IPS DF 6.9 (cell line): ENCODE results near the gene SLC47A1.

Experiments
- DNase-seq: peaks from one replicate; pipeline ENCODE4 v3.0.0-alpha.2; 2013; ENCODE audit warnings: low read depth, low spot score
- H3K27ac ChIP-seq: one replicate; pipeline ENCODE4 v1.5.1; 2013; ENCODE audit warnings: low read length, control low read depth
- H3K27me3 ChIP-seq: 2 replicates; pipeline ENCODE4 v1.6.1; 2013; ENCODE audit warnings: mild to moderate bottlenecking, low read length; ENCODE audit not compliant: control insufficient read depth, insufficient read depth
- H3K36me3 ChIP-seq: 2 replicates; pipeline ENCODE4 v1.6.1; 2013; ENCODE audit warnings: low read length; ENCODE audit not compliant: control insufficient read depth, insufficient read depth
- H3K4me1 ChIP-seq: 2 replicates; pipeline ENCODE4 v1.6.1; 2013; ENCODE audit warnings: low read length; ENCODE audit not compliant: control insufficient read depth, insufficient read depth
- H3K4me3 ChIP-seq: 2 replicates; pipeline ENCODE4 v1.5.1; 2013; ENCODE audit warnings: mild to moderate bottlenecking, low read length
- H3K9me3 ChIP-seq: 2 replicates; pipeline ENCODE4 v1.6.1; 2013; ENCODE audit warnings: low read length, inconsistent platforms; ENCODE audit not compliant: control insufficient read depth, insufficient read depth
- WGBS: extraction: QIAGEN DNeasy Blood & Tissue Kit; methylation state at CpG from one replicate; pipeline ENCODE4 v1.1.7; 2013; ENCODE audit warnings: mixed read lengths, missing lambda C conversion rate; ENCODE audit not compliant: insufficient read length, insufficient coverage; 5-methylcytosine and 5-hydroxymethylcytosine counted together

The SLC47A1 gene

DNA sequence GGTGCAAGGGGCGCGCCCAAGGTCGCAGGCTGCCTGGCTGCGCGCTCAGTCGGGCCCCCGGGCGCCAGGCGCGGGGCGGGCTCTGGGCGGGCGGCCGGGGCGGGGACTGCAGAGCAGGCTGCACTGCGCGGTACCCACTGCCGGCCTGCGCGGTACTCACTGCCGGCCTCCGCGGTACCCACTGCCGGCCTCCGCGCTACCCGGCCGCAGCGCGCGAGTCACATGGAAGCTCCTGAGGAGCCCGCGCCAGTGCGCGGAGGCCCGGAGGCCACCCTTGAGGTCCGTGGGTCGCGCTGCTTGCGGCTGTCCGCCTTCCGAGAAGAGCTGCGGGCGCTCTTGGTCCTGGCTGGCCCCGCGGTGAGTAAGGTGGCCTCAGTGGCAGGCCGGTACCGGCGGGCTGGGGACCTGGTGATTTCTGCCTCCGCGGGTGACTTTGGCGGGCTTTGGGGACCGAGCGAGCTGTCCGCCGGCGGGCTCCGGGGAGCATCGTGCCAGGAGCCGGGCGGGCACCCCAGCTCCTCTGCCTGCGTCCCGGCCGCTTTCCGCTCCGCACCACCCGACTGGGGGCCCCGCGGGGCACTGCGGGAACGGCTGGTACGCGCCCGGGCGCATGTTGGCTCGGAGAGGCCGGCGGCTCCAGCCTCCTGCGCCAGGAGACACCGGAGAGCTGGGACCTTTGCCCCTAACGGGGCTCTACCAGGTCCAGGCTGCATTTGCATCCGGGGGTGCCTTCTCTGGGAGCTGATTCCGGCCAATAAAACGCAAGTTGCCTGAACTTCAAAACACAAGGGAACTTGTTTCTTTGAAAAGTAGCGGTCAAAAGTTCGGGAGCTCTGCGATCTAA is at the start of gene SLC47A1:
SLC47A1 (plus strand) TSS at position 137 of the 844 bp plus-strand sequence; CDS start at position 223, 86 bp downstream.
- peaks cover 21% of the 10 kb centered on the region for H3K27me3 ChIP-seq
- no peak for DNase-seq
- no peaks in the 10 kb centered on the region for H3K9me3 ChIP-seq
- H3K4me3 ChIP-seq, result peak within 1 kb of the TSS; percentile 34; the same call in 1 of the 2 replicates
- no peaks in the 10 kb centered on the region for H3K36me3 ChIP-seq
- no CpG with 5 or more reads among the region's 87 CpGs for WGBS
- H3K4me1 ChIP-seq, result no peaks in the 10 kb centered on the region
- no peak within 1 kb of the TSS for H3K27ac ChIP-seq

- H3K27ac ChIP-seq, result no peak overlapping the region
- WGBS, result no CpG with 5 or more reads among the region's 3 CpGs
These were observed 47.8 kb upstream of the SLC47A1 start for GRCh38 chr17:19485800-19486340.

GRCh38 chr17:19486351-19487023 is 47.2 kb upstream of the SLC47A1 start:
- H3K36me3 ChIP-seq, result no peaks in the 10 kb centered on the region
- 0 out of 2 replicates have a peak, but pooled peaks cover 1% of the 10 kb centered on the region for H3K4me1 ChIP-seq
- H3K9me3 ChIP-seq, result no peaks in the 10 kb centered on the region
- no peak overlapping the region for H3K4me3 ChIP-seq
- no peak for DNase-seq
- H3K27ac ChIP-seq, result no peak overlapping the region
- H3K27me3 ChIP-seq, result no peaks in the 10 kb centered on the region
- no CpG with 5 or more reads among the region's 13 CpGs for WGBS

More at GRCh38 chr17:19485800-19486340, 47.8 kb upstream of the SLC47A1 start:
- Histone ChIP-seq H3K27me3 (no peaks in the 10 kb centered on the region), H3K9me3 (no peaks in the 10 kb centered on the region), H3K36me3 (no peaks in the 10 kb centered on the region), H3K4me3 (no peak overlapping the region), H3K4me1 (0 out of 2 replicates have a peak, but pooled peaks cover 1% of the 10 kb centered on the region)
- no peak for DNase-seq

GRCh38 chr17:19487024-19487600 is 46.5 kb upstream of the SLC47A1 start:
- Histone ChIP-seq H3K4me1 (0 out of 2 replicates have a peak, but pooled peaks cover 1% of the 10 kb centered on the region), H3K9me3 (no peaks in the 10 kb centered on the region), H3K36me3 (no peaks in the 10 kb centered on the region), H3K27ac (no peak overlapping the region), H3K27me3 (no peaks in the 10 kb centered on the region), H3K4me3 (no peak overlapping the region)
- no CpG with 5 or more reads among the region's 12 CpGs for WGBS
- DNase-seq, result no peak

DNA sequence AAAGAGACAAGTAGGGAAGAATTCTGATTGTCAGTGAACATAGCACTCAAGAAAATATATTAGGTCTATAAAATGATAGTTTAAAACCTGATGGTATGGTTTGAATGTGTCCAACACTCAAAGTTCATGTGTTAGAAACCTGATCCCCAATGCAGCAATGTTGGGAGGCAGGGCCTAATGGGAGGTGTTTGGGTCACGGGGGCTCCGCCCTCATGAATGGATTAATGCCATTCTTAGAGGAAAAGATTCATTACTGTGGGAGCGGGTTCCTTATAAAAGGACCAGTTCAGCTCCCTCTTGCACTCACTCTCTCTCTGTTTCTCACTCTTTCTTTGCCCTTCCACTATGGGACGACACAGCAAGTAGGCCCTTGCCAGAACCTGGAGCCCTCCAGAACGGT is 41.5 kb upstream of the SLC47A1 start:
- H3K9me3 ChIP-seq, result no peaks in the 10 kb centered on the region
- H3K27ac ChIP-seq, result no peak overlapping the region
- no peaks in the 10 kb centered on the region for H3K27me3 ChIP-seq
- H3K4me3 ChIP-seq, result no peak overlapping the region
- WGBS, result no CpG with 5 or more reads among the region's 5 CpGs
- no peaks in the 10 kb centered on the region for H3K36me3 ChIP-seq
- no peak for DNase-seq
- H3K4me1 ChIP-seq, result peaks cover 4% of the 10 kb centered on the region

- Histone ChIP-seq H3K27me3 (no peaks in the 10 kb centered on the region), H3K9me3 (no peaks in the 10 kb centered on the region), H3K27ac (no peak overlapping the region), H3K4me3 (no peak overlapping the region), H3K36me3 (no peaks in the 10 kb centered on the region), H3K4me1 (peaks cover 4% of the 10 kb centered on the region)
- DNase-seq, result no peak
- no CpG with 5 or more reads among the region's 40 CpGs for WGBS
These were observed 38.5 kb upstream of the SLC47A1 start for GRCh38 chr17:19494961-19495806.

DNA sequence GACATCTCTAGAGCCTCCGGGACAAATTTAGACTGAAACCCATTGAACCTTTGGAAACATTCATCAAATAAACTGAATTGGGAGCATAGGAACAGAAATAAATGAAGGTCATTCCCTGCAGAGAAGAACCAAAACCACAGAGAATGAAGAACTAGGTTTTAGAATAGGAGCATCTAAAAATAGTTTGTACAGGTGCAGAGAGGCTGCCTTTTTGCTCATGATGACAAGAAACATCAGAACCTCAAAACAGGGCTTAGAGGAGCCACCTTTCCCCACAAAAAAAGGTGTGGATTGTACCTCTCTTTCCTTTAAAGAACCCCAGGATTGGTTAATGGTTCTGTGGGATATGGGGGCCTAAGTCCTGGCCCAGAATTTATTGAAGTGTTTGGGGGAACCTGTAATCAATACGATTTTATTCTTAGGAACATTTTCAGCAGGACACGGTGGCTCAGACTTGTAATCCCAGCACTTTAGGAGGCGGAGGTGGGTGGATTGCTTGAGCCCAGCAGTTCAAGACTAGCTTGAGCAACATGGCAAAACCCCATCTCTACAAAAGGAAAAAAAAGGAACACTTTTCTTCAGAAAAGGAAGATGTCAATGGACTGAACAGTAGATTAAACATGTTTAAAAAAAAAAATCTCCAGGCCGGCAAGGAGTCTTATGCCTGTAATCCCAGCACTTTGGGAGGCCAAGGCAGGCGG is 37.7 kb upstream of the SLC47A1 start:
- Histone ChIP-seq H3K4me1 (peaks cover 4% of the 10 kb centered on the region), H3K27ac (no peak overlapping the region), H3K36me3 (no peaks in the 10 kb centered on the region), H3K9me3 (no peaks in the 10 kb centered on the region), H3K4me3 (no peak overlapping the region), H3K27me3 (no peaks in the 10 kb centered on the region)
- DNase-seq, result no peak
- WGBS, result no CpG with 5 or more reads among the region's 6 CpGs

DNA sequence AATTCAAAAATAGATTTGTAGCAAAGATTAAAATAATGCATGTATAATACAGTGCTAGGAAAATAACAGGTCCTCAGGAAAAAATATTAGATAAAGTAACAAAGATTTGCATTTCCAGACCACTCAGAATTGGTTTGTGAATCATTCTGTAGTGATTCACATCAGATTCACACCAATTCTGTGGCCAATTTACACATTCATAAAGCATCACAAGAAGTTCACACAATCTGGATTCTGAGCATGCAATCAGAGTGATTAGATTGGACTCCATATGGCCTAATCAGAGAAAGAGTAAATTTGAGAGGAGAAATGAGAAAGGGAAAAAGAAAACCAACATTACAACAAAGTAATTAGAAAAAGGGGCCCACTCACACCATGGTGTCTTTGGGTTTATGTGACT is 36.0 kb upstream of the SLC47A1 start:
- Histone ChIP-seq H3K9me3 (no peaks in the 10 kb centered on the region), H3K27ac (no peak overlapping the region), H3K4me3 (no peak overlapping the region), H3K4me1 (peaks cover 4% of the 10 kb centered on the region), H3K27me3 (no peaks in the 10 kb centered on the region), H3K36me3 (no peaks in the 10 kb centered on the region)
- no peak for DNase-seq

GRCh38 chr17:19501219-19501618 is 32.4 kb upstream of the SLC47A1 start:
- no peak for DNase-seq
- no peak overlapping the region for H3K27ac ChIP-seq
- no peaks in the 10 kb centered on the region for H3K4me1 ChIP-seq
- no peaks in the 10 kb centered on the region for H3K27me3 ChIP-seq
- no peak overlapping the region for H3K4me3 ChIP-seq
- no CpG with 5 or more reads among the region's 2 CpGs for WGBS
- no peaks in the 10 kb centered on the region for H3K9me3 ChIP-seq
- no peaks in the 10 kb centered on the region for H3K36me3 ChIP-seq
